LNCaP clone FGC (cell line): ENCODE data around the gene OPCML.

Experiments
- DNase-seq: peaks from one replicate; pipeline ENCODE4 v3.0.0-alpha.2; 2011; ENCODE audit warnings: low read depth
- H3K4me3 ChIP-seq: 2 replicates; pipeline ENCODE4 v1.5.1; 2011; ENCODE audit warnings: mild to moderate bottlenecking, low read depth, low read length, control low read depth
- CTCF ChIP-seq: IDR thresholded peaks from 2 replicates; pipeline ENCODE4 v1.5.1; 2012; ENCODE audit warnings: mild to moderate bottlenecking; ENCODE audit not compliant: control insufficient read depth, insufficient read depth; ENCODE audit errors: extremely low read depth

OPCML gene

GRCh38 chr11:132960273-132961078 is 571.8 kb downstream of the OPCML start:
- TF ChIP-seq CTCF = no peak
- no peak for DNase-seq

DNA sequence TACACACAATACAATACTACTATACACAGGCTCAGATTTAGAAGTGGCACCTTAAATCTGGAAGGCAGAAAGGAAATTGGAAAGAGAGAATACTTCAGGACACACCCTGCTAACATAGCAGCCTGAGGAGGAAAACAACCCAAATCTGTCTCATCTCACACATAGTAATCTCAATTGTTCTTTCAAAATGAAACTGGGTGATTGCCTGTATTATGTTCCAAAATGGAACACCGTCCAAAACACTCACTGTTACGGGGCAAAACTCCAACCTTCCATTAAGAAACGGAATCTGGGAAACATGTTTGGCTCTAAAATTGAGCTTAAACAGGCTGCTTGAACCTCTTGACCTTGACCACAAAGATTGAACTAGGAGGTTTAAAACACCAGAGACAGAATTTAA is 572.6 kb downstream of the OPCML start:
- no peak overlapping the region for H3K4me3 ChIP-seq
- TF ChIP-seq CTCF = no peak
- DNase-seq = no peak

More at GRCh38 chr11:132960273-132961078, 571.8 kb downstream of the OPCML start:
- H3K4me3 ChIP-seq = no peak overlapping the region

DNA sequence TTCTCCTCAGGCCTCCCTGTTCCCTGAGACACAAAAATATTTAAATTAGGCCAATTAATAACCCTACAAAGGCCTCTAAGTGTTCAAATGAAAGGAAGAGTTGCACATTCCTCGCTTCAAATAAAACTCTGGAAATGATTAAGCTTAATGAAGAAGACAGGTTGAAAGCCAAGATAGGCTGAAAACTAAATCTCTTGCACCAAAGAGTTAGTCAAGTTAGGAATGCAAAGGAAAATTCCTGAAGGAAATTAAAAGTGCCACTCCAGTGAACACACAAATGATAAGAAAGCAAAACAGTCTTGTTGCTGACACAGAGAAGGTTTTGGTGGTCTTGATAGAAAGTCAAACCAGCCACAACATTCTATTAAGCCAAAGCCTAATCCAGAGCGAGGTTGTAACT is 574.4 kb downstream of the OPCML start:
- TF ChIP-seq CTCF = no peak
- no peak overlapping the region for H3K4me3 ChIP-seq
- no peak for DNase-seq

- DNase-seq = no peak
- no peak for TF ChIP-seq CTCF
- no peak overlapping the region for H3K4me3 ChIP-seq
Observed at GRCh38 chr11:132948252-132948651, 584.0 kb downstream of the OPCML start.

DNA sequence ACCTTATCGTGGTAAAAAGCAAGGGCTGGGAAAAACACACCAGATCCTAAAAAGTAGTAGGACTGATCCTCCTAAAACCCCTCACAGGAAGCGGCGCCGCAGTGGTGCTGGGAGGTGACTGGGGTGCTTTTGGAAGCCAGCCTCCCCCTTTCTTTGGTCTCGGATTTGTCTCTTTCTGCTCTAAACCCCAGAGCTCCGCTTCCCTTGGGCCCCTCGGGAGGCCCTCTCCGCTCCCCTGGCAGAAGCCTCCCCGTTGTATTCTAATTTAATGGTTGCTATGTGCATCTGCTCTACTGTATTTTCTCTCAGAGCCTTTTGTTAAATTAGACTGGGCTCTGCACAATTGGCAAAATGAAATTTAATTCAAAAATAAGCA is 587.7 kb downstream of the OPCML start:
- no peak for TF ChIP-seq CTCF
- H3K4me3 ChIP-seq = no peak overlapping the region
- no peak for DNase-seq

GRCh38 chr11:132943706-132944568 is 588.4 kb downstream of the OPCML start:
- no peak overlapping the region for H3K4me3 ChIP-seq
- no peak for DNase-seq
- no peak for TF ChIP-seq CTCF
